Umbilical cord (tissue), 2 donors: ENCODE data around the gene PLPP3. TPM values are rescaled to one million over a fixed set of nuclear protein-coding genes. Genes with fewer than 3 reads are reported as not detected.

Experiments used
- DNase-seq: peaks from one replicate; pipeline ENCODE4 v3.0.0-alpha.2; 2015; ENCODE audit warnings: low spot score
- total RNA-seq: library from RNA; depleted of rRNA; stranded (reverse); fragments of >200 nt; gene quantifications from one replicate; pipeline ENCODE4 v1.2.3, GENCODE V29; 2014; ENCODE audit warnings: low replicate concordance; ENCODE audit not compliant: insufficient read depth

The PLPP3 gene
- total RNA-seq, 1 donor from 2014 or later = 228 TPM

DNA sequence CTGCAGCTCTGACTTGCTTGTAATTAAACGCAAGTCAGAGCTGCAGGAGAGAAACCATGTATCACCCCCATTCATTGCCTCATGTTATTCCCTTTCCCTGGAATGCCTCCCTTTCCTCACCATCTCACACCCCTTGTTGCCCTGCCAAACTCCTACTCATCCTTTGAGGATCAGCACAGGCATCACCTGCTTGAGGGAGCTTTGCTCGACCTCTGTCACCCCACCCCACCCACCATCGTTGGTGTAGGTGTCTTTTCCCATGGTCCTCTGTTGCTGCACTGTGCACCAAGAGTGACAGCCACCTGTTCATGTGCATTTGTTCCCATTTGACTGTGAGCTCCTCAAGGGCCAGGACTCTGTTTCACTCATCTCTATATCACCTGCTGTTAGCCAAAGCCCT, 117.2 kb downstream of the PLPP3 start:
- no peak for DNase-seq

DNA sequence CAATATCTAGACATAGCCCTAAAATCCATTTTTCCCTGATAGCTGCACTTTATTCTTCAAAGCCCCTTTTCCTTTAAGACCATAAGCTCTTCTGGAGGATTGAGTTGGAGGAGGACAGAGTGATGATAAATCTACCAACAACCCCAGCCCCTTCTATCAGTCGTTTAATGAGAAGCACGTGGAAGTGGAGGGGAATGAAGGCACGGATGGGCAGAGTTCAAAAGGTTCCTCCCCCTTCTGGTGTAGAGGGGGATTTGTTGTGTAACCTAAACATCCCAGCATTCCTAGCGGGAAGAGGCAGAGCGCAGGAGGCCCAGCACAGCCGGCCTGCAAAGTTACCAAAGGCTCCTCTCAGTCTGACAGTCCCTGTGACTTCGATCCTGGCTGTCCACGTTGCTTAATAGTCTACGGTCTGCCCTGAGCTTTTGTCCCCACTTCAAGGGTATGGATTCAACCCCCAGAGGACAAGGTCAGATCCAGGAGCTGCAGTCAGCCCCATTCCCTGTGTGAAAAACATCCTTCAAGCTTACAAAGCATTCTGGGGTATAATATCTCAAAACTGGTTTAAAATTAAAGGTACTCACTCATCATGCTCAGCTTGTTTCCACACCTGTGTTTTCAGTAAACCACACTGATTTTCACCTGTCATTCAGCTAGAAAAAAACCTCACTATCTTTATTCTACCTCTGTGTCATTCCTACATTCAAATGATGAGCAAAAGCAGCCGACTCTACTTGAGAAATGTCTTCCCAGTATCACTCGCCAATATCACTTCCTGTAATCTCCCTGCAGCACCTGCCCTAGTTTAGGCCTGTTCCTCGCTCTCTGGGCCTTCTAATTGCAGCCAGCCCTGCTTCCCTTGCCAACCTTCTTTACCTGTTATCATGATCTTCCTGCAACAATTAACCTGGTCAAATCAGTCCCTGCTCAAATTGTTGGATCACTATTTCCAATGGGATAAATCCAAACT, 117.9 kb downstream of the PLPP3 start:
- peak; percentile 26 for DNase-seq

DNA sequence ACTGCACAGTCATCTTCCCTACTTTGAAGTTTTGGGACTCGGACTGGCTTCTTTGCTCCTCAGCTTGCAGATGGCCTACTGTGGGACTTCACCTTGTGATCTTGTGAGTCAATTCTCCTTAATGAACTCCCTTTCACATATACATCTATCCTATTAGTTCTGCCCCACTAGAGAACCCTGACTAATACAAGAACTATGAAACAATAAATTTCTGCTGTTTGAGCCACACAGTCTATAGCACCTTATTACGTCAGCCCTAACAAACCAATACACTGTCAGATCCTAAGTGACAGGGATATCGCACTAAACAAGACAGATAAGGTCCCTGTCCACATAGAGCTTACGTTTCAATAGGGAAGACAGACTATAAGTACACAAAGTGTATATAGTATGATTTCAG, 120.1 kb downstream of the PLPP3 start:
- no peak for DNase-seq

DNA sequence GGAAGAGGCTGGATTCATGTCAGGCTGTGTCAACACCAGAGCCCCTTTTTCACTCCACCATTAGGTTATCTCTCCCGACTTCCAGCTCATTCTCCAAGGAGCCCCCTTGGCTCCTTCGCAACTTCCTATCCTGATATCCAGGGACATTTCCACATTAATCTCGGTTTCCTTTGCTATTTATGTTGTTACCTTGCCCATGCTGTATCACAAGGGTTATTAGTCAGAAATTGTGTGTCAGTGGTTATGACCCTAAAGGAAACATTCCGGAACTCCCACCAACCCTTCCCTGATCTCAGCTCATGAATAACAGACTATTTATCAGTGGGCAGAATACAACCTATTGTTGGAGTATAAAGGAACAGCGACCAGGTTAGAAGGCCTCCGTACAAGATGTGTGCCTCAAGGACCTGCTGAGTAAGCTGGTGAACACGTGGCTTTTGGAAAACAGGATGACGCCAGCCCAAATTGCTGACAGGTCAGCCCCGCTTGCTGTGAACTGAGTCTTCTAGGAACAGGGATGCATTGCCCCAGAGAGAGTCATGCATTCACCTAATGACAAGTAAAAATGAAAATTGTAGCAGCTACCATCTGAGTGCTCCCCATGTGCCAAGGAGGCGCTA, 121.5 kb downstream of the PLPP3 start:
- DNase-seq = no peak

DNA sequence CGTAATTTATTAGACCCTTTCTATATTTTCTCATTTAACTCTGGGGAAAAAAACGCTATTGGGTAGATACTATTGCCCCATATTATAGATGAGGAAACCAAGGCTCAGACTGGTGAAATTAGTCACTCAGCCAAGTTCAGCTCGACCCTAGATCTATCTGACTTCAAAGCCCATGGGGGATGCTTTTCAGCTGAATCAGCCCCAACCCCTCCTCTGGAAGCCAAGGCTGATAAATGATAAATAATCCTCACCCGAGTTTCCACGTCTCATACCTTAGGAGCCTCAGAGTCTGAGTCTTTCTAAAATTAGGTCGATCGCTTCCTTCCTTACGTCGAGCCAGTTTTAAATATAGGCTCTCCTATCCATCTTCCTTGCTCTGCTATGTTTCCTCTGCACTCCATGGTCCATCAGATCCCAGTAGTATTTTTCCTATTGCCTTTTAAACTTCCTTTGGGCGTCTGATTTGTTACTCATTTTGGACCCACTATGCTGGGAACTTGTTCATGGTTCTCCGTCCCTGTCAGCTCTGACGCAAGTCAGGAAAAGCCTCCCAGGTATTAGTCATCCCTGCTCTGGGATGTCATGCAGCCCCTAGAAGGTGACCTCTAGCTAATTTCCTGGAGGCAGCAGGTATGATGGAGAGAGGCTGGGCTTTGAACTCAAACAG, 122.8 kb downstream of the PLPP3 start:
- DNase-seq = no peak

DNA sequence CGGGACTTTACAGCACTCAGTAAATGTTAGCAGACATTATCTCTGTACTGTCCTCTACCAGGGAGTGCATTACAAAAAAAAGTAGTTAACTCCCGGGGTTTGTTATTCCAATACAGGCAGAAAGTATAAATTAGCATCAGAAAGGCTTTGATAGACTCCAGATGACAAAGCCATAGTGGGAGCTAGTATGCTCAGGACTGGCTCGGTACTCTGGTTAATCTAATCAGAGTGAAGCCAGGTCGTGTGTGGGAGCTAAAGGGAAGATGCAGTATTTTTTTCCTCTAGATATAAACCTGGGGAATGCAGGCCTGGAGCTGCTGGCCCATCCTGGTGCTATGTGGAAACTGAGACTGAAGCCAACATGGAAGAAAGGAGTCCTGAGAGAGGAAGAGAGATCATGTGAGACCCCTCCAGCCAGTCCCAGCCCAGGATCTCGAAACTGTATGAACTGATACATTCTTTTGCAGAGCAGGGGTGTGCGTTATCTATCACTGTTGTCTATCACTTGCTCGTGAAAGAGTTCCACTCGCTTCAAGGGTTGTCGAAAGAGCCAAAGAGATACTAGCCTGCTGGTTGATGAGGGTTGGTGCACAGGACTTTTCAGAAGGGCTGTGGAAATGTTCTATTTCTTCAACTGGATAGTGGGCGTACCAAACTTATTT, 125.8 kb downstream of the PLPP3 start:
- peak; percentile 26 for DNase-seq

DNA sequence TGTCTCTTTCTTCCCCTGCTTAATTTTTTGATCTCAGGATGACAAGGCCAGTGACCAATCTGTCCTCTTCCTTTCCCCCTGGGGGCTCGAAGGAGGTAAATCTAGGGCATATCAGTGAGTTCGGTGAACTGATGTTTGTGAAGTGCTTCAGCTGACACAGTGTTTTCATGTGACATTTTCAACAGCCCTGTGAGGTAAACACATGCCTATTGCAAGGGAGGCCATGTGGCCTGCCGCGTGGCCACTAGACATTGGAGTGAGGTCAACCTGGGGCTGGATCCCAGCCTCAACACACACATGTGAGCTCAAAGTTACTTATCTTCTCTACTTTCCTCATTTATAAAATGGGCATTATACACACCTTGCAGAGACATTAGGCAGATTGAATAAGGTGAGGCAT, 126.3 kb downstream of the PLPP3 start:
- DNase-seq = no peak

DNA sequence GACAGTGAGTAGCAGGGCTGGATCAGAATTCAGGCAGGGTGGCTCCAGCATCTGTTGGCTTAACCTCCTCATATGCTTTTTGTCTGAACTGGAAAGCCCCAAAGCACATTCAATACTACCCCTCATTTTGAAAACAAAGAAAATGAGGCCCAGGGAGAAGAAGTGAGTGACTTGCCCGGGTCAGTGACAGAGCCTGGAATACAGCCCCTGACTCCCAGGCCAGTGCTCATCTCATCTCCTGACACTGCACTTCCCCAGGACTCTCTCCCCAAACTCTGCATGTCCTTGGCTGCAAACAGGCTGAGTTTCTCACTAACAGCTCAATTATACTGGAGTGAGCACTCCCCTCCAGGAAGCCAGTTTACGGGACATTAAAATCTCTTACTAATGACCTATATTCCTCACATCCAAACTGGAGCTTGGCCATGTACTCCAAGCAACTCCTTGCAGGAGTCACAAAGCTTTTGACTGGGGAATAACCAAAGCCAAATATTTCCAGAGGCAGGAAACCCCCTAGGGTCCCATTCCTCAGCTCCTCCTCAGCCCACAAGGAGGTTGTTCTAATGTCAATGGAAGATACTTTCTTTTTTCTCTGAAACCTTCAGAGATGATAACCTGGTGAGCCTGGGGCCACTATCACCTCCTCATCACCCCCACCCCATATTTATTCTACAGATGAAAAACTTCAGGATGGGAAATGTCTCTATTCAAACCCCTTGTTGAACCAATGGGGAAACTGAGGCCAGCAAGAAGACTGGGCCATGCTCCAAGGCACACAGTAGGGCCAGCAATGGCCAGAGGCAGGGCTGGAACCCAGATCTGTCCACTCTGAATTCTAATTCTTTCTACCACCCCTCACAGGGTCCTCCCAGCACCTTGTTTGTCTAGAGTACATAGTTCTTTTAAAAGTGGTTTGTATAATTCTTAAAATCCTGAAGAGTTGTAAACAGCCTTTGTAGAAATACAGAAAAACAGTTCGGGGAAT, 127.0 kb downstream of the PLPP3 start:
- no peak for DNase-seq

DNA sequence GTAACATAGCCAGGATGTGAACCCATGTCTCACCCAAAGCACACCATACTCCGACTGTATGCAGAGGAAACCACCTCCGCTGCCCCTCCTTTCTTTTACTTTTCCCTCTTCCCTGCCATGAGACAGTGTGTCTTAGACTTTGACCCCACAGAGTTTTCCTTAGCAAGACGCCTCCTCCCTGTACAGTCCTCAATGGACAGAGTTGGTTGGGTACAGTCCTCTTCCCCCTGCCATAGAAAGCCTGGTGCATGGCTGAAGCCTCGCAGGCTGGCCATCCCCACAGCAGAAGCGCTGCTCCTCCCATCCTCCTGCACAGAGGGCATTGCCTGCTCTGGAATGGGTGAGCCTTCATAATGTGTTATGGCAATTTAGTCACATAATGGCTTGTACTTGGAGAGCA, 127.9 kb downstream of the PLPP3 start:
- DNase-seq = no peak

DNA sequence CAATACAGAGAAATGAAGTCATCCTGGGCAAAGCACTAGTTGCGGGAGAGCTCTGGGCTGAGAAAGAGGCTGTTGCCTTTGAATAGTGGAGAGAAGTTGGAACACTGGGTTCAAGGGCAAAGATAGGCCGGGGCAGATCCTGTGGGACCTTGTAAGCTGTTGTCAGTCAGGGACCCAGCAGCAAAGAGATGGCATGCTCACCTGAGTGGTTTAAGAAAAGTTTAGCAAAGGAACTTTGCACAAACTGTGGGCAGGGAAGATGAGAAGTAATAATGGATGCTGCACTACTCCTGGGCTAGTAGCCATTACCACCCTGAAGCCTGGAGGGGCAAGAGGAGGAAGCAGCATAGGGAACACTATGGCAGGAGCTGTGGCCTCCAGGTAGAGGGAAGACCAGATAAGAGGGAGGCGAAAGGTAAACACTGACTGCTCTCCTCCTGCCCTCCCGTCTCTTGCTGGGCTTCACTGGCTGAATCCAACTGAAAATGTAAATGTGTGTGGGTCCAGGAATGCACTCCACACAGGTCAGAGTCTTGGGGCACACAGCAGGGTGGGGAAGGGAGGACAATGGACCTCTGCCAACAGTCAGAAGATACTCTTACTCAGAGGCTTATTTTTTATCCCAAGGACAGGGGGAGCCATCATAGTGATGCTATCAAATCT, 129.2 kb downstream of the PLPP3 start:
- DNase-seq = no peak

DNA sequence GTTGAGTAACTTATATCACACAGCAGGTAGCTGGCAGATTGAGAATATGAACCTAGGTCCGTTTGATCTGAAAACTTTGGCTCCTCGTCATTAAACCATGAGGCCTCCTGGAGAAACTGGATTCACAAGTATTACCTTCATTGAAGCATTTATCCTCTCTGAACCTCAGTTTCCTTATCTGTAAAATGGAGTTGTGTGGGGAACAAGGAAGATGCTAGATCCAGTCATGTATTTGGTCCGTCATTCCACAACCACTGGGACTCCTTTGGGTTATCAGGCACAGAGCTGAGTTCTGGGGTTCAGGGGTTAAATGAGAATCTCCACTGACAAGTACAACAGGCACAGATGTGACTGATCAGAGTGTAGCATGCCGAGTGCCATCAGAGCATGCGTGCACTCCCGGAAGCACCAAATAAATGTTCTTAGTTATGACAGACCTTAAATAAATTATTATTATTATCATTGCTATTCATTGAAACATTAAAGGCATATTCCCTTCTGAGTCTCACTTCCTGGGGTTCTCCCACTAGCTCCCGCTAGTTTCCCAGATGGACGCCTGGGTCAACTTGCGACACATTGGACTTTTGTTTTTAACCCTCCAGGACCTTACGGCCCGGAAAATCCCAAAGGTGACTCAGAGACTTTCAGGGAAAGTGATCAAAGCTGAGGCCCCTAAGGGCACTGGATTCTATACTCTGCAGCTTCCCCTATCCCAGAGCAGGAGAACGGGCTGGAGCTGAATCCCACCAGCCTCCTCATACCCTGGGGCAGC, 130.6 kb downstream of the PLPP3 start:
- no peak for DNase-seq

DNA sequence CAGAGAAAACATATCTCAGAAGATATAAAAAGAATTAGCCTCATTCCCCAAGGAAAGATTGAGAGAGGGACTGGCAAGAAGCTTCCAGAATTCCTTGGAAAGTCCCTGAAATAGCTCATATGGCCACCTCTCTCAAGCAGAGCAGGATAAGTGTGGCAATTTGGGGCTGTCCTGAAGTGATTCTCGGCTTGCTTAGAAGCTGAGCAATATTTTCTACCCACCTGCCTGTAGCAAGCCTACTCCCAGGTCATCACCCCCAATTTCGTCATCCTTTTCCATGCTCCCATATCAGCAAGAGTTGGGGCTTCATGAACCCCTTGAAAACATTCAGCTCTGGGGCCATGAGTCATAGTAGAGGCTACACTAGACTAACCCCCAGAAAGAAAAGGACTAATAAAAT, 131.5 kb downstream of the PLPP3 start:
- no peak for DNase-seq

DNA sequence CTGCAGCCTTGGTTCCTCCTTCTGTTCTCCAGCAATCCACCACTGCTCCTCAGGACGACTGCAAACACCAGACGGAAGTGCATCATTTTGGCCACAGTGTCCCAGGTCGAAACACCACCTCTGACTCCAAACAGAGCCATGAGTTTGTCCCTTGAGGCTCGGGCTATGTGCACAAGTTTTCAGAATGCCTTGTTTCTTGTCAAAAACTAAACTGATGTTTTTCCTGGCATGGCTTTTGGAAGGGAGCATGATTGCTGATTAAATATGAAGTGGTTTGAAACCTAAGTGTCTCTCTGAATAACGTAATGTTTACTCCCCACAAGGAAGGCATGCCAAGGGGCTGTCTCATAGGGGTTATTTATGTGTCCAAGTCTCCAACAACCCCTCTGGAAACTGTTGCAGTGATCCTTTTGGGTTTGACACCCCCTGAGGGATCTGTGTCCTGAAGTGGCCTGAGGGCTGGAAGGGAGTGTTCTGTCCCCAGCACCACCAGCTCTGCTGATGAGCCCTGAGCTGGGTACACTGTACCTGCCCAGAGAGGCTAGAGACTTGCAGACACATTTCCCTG, 132.7 kb downstream of the PLPP3 start:
- no peak for DNase-seq

DNA sequence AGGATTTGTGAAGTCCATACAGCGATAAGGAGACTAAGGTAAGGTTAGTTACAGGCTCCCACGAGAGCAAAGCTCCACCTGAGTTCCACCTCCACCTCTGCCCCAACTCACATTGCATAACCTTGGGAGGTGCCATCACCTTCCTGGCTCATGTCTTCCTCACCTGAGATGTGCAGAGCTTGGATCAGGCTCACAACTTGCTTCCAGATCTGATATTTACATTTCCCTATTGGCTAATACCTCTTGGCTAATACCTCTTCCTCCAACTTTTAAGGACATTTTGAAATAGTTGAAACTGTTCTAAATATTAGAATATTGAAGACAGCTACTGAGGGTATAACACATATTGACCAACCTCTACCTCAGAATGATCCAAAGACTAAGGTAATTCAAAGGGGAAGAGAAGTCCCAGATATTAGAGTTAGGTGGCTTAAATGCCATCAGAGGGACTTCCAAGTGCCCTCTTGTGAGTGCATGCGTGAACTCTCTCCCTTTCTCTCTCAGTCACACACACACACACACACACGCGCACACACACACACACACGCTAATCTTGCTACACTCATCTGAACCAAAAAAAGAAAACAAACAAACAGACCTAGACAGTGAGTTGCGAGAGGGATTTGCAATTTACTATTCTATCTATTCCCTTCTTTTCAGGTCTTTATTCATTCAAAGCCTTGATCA, 134.3 kb downstream of the PLPP3 start:
- DNase-seq = no peak
